Esophagus muscularis mucosa (tissue), 4 donors: Measurements from ENCODE around the gene CTTNBP2NL. TPM values are rescaled to one million over a fixed set of nuclear protein-coding genes. Genes with fewer than 3 reads are reported as not detected.

Experiments
- small RNA-seq, 3 donors: library from RNA; depleted of rRNA; stranded (forward); fragments of <200 nt; gene quantifications; one replicate each; pipeline ENCODE3, GENCODE V24; 2016
- total RNA-seq, 4 donors: library from RNA; depleted of rRNA; stranded (reverse); fragments of >200 nt; gene quantifications; one replicate each; pipeline versions ENCODE4 v1.1.0 to v1.2.1, GENCODE V29; 2016

Gene CTTNBP2NL
- total RNA-seq, 4 donors from 2014 or later = 16.2 to 26.9 (median 19.0) TPM

Small RNAs within 50 kb of the gene (small RNA-seq; reads per million reads assigned to genes)
- 0 reads per million in 3 donors for gene RF01210

Other genes with a start within 250 kb of the CTTNBP2NL start
- gene WNT2B, start 112.8 kb downstream of the CTTNBP2NL start, total RNA-seq = 1 to 10 TPM; 2.7 to 6.3 (median 3.8) TPM
- 10 to 100 TPM; 12.9 to 23.0 (median 21.0) TPM for gene ST7L, start 222.9 kb downstream of the CTTNBP2NL start, total RNA-seq
- 10 to 100 TPM; 61.9 to 77.5 (median 69.1) TPM for gene CAPZA1, start 223.6 kb downstream of the CTTNBP2NL start, total RNA-seq